Measurements from ENCODE around the gene CDX2.
"Not testable (repeated sequence)": the region's sequence is repeated elsewhere in the genome, so short reads cannot be mapped to it uniquely, and the experiment has no call there.

CDX2 gene

GRCh38 chr13:28005016-28005415 is 35.9 kb upstream of the CDX2 start:
- H3K4me1 ChIP-seq (ENCODE audit: control extremely low read depth in 1 of 4, control insufficient read depth in 4 of 4, insufficient read depth in 4 of 4, low read length in 3 of 4); H3K27me3 ChIP-seq (replicated peaks in 2 of 5; ENCODE audit: control insufficient read depth in 4 of 5, insufficient read depth in 5 of 5, low read length in 4 of 5); CTCF ChIA-PET; POLR2A ChIA-PET; H3K9me3 ChIP-seq (ENCODE audit: control extremely low read depth in 1 of 5, control insufficient read depth in 4 of 5, insufficient read depth in 2 of 5, low read depth in 1 of 5, low read length in 4 of 5); H3K27ac ChIP-seq (ENCODE audit: insufficient read depth in 1 of 2, low read depth in 1 of 2, low read length in 2 of 2, poor library complexity in 1 of 2, severe bottlenecking in 2 of 2); DNase-seq; H3K4me3 ChIP-seq (ENCODE audit: control insufficient read depth in 1 of 7, extremely low read depth in 1 of 7, insufficient read depth in 4 of 7, low read depth in 2 of 7, low read length in 6 of 7): not testable (repeated sequence)
- peaks cover 2 to 74% (median 9%) of the 10 kb centered on the region in 4 experiments for H3K36me3 ChIP-seq (ENCODE audit: control insufficient read depth in 4 of 4, insufficient read depth in 4 of 4, low read length in 3 of 4)
- 100% methylated on average over 2 of the region's 13 CpGs for WGBS (ENCODE audit: insufficient coverage)

GRCh38 chr13:28002886-28003698 is 34.0 kb upstream of the CDX2 start:
- Histone ChIP-seq H3K27me3 (replicated peaks in 2 of 5; ENCODE audit: control insufficient read depth in 4 of 5, insufficient read depth in 5 of 5, low read length in 4 of 5) (no peaks in the 10 kb centered on the region), H3K4me1 (ENCODE audit: control extremely low read depth in 1 of 4, control insufficient read depth in 4 of 4, insufficient read depth in 4 of 4, low read length in 3 of 4) (no peaks in the 10 kb centered on the region), H3K36me3 (ENCODE audit: control insufficient read depth in 4 of 4, insufficient read depth in 4 of 4, low read length in 3 of 4) (peaks cover 2 to 57% (median 4%) of the 10 kb centered on the region in 4 experiments), H3K4me3 (ENCODE audit: control insufficient read depth in 1 of 7, extremely low read depth in 1 of 7, insufficient read depth in 4 of 7, low read depth in 2 of 7, low read length in 6 of 7) (no peak overlapping the region), H3K9me3 (ENCODE audit: control extremely low read depth in 1 of 5, control insufficient read depth in 4 of 5, insufficient read depth in 2 of 5, low read depth in 1 of 5, low read length in 4 of 5) (no peaks in the 10 kb centered on the region), H3K27ac (ENCODE audit: insufficient read depth in 1 of 2, low read depth in 1 of 2, low read length in 2 of 2, poor library complexity in 1 of 2, severe bottlenecking in 2 of 2) (no peak overlapping the region)
- ChIA-PET POLR2A (no interaction called here), CTCF (interaction anchor here (0.9 to 4.1 kb wide), 3 partner anchors 9 to 272 kb away, joined by 3 to 22 read pairs (median 4); no protein-coding TSS in a partner anchor)
- WGBS (ENCODE audit: insufficient coverage), result 100% methylated on average over 1 of the region's 6 CpGs
- DNase-seq, result no peak

- H3K27ac ChIP-seq (ENCODE audit: insufficient read depth in 1 of 2, low read depth in 1 of 2, low read length in 2 of 2, poor library complexity in 1 of 2, severe bottlenecking in 2 of 2), result no peak overlapping the region
- no peaks in the 10 kb centered on the region for H3K27me3 ChIP-seq (replicated peaks in 2 of 5; ENCODE audit: control insufficient read depth in 4 of 5, insufficient read depth in 5 of 5, low read length in 4 of 5)
- 90% methylated on average over 13 of the region's 20 CpGs for WGBS (ENCODE audit: insufficient coverage)
- CTCF ChIA-PET, result interaction anchor here (0.9 to 4.1 kb wide), 4 partner anchors 10 to 273 kb away, joined by 3 to 22 read pairs (median 4); no protein-coding TSS in a partner anchor
- H3K9me3 ChIP-seq (ENCODE audit: control extremely low read depth in 1 of 5, control insufficient read depth in 4 of 5, insufficient read depth in 2 of 5, low read depth in 1 of 5, low read length in 4 of 5), result no peaks in the 10 kb centered on the region
- H3K4me1 ChIP-seq (ENCODE audit: control extremely low read depth in 1 of 4, control insufficient read depth in 4 of 4, insufficient read depth in 4 of 4, low read length in 3 of 4), result no peaks in the 10 kb centered on the region
- POLR2A ChIA-PET, result no interaction called here
- H3K4me3 ChIP-seq (ENCODE audit: control insufficient read depth in 1 of 7, extremely low read depth in 1 of 7, insufficient read depth in 4 of 7, low read depth in 2 of 7, low read length in 6 of 7), result no peak overlapping the region
- no peak for DNase-seq
- H3K36me3 ChIP-seq (ENCODE audit: control insufficient read depth in 4 of 4, insufficient read depth in 4 of 4, low read length in 3 of 4), result peaks cover 0 to 46% (median 4%) of the 10 kb centered on the region in 4 experiments
These were observed 32.8 kb upstream of the CDX2 start for GRCh38 chr13:28001837-28002473.

GRCh38 chr13:28001049-28001448 is 31.9 kb upstream of the CDX2 start:
- no peak overlapping the region for H3K4me3 ChIP-seq (ENCODE audit: control insufficient read depth in 1 of 7, extremely low read depth in 1 of 7, insufficient read depth in 4 of 7, low read depth in 2 of 7, low read length in 6 of 7)
- CTCF ChIA-PET, result interaction anchor here (1.0 to 4.1 kb wide), 2 partner anchors 15 to 16 kb away, joined by 3 to 22 read pairs; no protein-coding TSS in a partner anchor
- DNase-seq, result no peak
- H3K27ac ChIP-seq (ENCODE audit: insufficient read depth in 1 of 2, low read depth in 1 of 2, low read length in 2 of 2, poor library complexity in 1 of 2, severe bottlenecking in 2 of 2), result no peak overlapping the region
- peaks cover 0 to 37% (median 4%) of the 10 kb centered on the region in 4 experiments for H3K36me3 ChIP-seq (ENCODE audit: control insufficient read depth in 4 of 4, insufficient read depth in 4 of 4, low read length in 3 of 4)
- no peaks in the 10 kb centered on the region for H3K27me3 ChIP-seq (replicated peaks in 2 of 5; ENCODE audit: control insufficient read depth in 4 of 5, insufficient read depth in 5 of 5, low read length in 4 of 5)
- H3K9me3 ChIP-seq (ENCODE audit: control extremely low read depth in 1 of 5, control insufficient read depth in 4 of 5, insufficient read depth in 2 of 5, low read depth in 1 of 5, low read length in 4 of 5), result no peaks in the 10 kb centered on the region
- no peaks in the 10 kb centered on the region for H3K4me1 ChIP-seq (ENCODE audit: control extremely low read depth in 1 of 4, control insufficient read depth in 4 of 4, insufficient read depth in 4 of 4, low read length in 3 of 4)
- WGBS (ENCODE audit: insufficient coverage), result 95% methylated on average over 11 of the region's 11 CpGs
- POLR2A ChIA-PET, result no interaction called here

- no peak overlapping the region for H3K27ac ChIP-seq (ENCODE audit: insufficient read depth in 1 of 2, low read depth in 1 of 2, low read length in 2 of 2, poor library complexity in 1 of 2, severe bottlenecking in 2 of 2)
- POLR2A ChIA-PET, result no interaction called here
- no peaks in the 10 kb centered on the region for H3K4me1 ChIP-seq (ENCODE audit: control extremely low read depth in 1 of 4, control insufficient read depth in 4 of 4, insufficient read depth in 4 of 4, low read length in 3 of 4)
- H3K9me3 ChIP-seq (ENCODE audit: control extremely low read depth in 1 of 5, control insufficient read depth in 4 of 5, insufficient read depth in 2 of 5, low read depth in 1 of 5, low read length in 4 of 5), result no peaks in the 10 kb centered on the region
- DNase-seq, result no peak
- H3K4me3 ChIP-seq (ENCODE audit: control insufficient read depth in 1 of 7, extremely low read depth in 1 of 7, insufficient read depth in 4 of 7, low read depth in 2 of 7, low read length in 6 of 7), result no peak overlapping the region
- CTCF ChIA-PET, result interaction anchor here (1.0 to 4.1 kb wide), 2 partner anchors 15 to 16 kb away, joined by 3 to 22 read pairs; no protein-coding TSS in a partner anchor
- H3K27me3 ChIP-seq (replicated peaks in 2 of 5; ENCODE audit: control insufficient read depth in 4 of 5, insufficient read depth in 5 of 5, low read length in 4 of 5), result no peaks in the 10 kb centered on the region
- H3K36me3 ChIP-seq (ENCODE audit: control insufficient read depth in 4 of 4, insufficient read depth in 4 of 4, low read length in 3 of 4), result peaks cover 0 to 34% (median 4%) of the 10 kb centered on the region in 4 experiments
- WGBS (ENCODE audit: insufficient coverage), result 90% methylated on average over 5 of the region's 5 CpGs
These were observed 31.5 kb upstream of the CDX2 start for GRCh38 chr13:28000567-28000966.

GRCh38 chr13:27997904-27998522 is 28.9 kb upstream of the CDX2 start:
- CTCF ChIA-PET, result interaction anchor here (0.8 to 1.9 kb wide), 7 partner anchors 8 to 638 kb away, joined by 3 to 7 read pairs (median 3); partner anchors contain the start of gene URAD

More at GRCh38 chr13:27997904-27998522, 28.9 kb upstream of the CDX2 start:
- 71% methylated on average over 7 of the region's 7 CpGs for WGBS (ENCODE audit: insufficient coverage)
- Histone ChIP-seq H3K9me3 (ENCODE audit: control extremely low read depth in 1 of 5, control insufficient read depth in 4 of 5, insufficient read depth in 2 of 5, low read depth in 1 of 5, low read length in 4 of 5) (no peaks in the 10 kb centered on the region), H3K4me3 (ENCODE audit: control insufficient read depth in 1 of 7, extremely low read depth in 1 of 7, insufficient read depth in 4 of 7, low read depth in 2 of 7, low read length in 6 of 7) (no peak overlapping the region), H3K4me1 (ENCODE audit: control extremely low read depth in 1 of 4, control insufficient read depth in 4 of 4, insufficient read depth in 4 of 4, low read length in 3 of 4) (no peaks in the 10 kb centered on the region), H3K27me3 (replicated peaks in 2 of 5; ENCODE audit: control insufficient read depth in 4 of 5, insufficient read depth in 5 of 5, low read length in 4 of 5) (no peaks in the 10 kb centered on the region), H3K27ac (ENCODE audit: insufficient read depth in 1 of 2, low read depth in 1 of 2, low read length in 2 of 2, poor library complexity in 1 of 2, severe bottlenecking in 2 of 2) (no peak overlapping the region), H3K36me3 (ENCODE audit: control insufficient read depth in 4 of 4, insufficient read depth in 4 of 4, low read length in 3 of 4) (peaks cover 0 to 16% (median under 1%) of the 10 kb centered on the region in 4 experiments)
- peak; percentile 50 to 73 (median 64) for DNase-seq
- POLR2A ChIA-PET, result interaction anchor here (1.4 kb wide), 1 partner anchor 10 kb away, joined by 4 read pairs; no protein-coding TSS in a partner anchor

Measured in common myeloid progenitor, CD34-positive (primary cell).